H1 (cell line): ENCODE data around the gene PEAK1. TPM values are rescaled to one million over a fixed set of nuclear protein-coding genes. Genes with fewer than 3 reads are reported as not detected.

Source experiments
- CBX8 ChIP-seq: fragments of 300-800, 300-1000 bp; sonication (generic); IDR thresholded peaks from 2 replicates; pipeline ENCODE4 v1.7.1; 2016; ENCODE audit warnings: low read depth, low read length, borderline replicate concordance
- KDM5A ChIP-seq: fragments of 200-600 bp; IDR thresholded peaks from 2 replicates; pipeline ENCODE4 v1.7.1; 2012; ENCODE audit warnings: mild to moderate bottlenecking, low read length, inconsistent platforms, mixed read lengths
- NANOG ChIP-seq: IDR thresholded peaks from 2 replicates; pipeline ENCODE4 v1.6.1; 2011; ENCODE audit warnings: low read length, low read depth, mild to moderate bottlenecking, inconsistent platforms; ENCODE audit not compliant: insufficient read depth, poor library complexity, severe bottlenecking
- polyA plus RNA-seq, 7 experiments: library from polyadenylated mRNA; depleted of rRNA in 3 of 7; stranded (reverse) in 5 of 7; unstranded in 2 of 7; fragments of >200 nt in 5 of 7; fragments of 200-250 nt in 2 of 7; gene quantifications; 1 replicate in 5 of 7; 2 replicates in 1 of 7; 4 replicates in 1 of 7; pipeline versions ENCODE4 v1.2.1 to v1.2.3, GENCODE V29; 2011 to 2013; ENCODE audit warnings: missing spikeins in 2 of 7, mixed read lengths in 2 of 7
- total RNA-seq: library from RNA; stranded (reverse); fragmentation: NEBNext Ultra II Directional; extraction: Animal tissue kit (Norgen Biotek cat#: 25700); gene quantifications from 2 replicates; pipeline ENCODE4 v1.2.1, GENCODE V29; 2021
- TF ChIP-seq, protein P1 (sequence below), 3 experiments: IDR thresholded peaks; 1 replicate in 2 of 3; 2 replicates in 1 of 3; pipeline versions ENCODE4 v1.5.1 to v1.6.1; 2011; ENCODE audit warnings: low read length in 3 of 3, mild to moderate bottlenecking in 3 of 3, inconsistent platforms in 2 of 3, low read depth in 1 of 3, moderate library complexity in 1 of 3; ENCODE audit not compliant: insufficient read depth in 1 of 3; ENCODE audit errors: control extremely low read depth in 1 of 3

Gene PEAK1
- total and polyA plus RNA-seq, 2 of the 8 experiments (the other 6 are each of a cell fraction or from before 2014, with no cell fraction given): 8.8 to 44.8 TPM

DNA sequence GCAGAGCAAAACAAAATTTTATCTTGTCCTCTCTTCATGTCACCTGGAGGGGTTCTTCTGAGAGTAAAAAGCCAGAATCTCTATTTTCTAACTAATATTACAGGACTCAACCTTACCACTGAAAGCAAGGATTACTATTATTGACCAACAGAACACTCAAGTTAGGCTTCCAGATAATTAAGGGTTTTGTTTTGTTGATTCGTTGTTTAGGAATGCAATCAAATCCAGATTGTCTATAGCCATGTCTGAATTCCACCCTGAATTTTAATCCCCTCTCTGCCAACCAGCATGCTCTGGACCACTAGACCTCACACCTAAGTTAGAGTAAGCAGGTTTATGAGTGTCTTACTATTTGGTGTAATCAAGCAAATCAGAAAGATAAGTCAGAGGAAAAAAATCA lies 90.7 kb downstream of the PEAK1 start (continued):
- TF ChIP-seq, protein P1, sequence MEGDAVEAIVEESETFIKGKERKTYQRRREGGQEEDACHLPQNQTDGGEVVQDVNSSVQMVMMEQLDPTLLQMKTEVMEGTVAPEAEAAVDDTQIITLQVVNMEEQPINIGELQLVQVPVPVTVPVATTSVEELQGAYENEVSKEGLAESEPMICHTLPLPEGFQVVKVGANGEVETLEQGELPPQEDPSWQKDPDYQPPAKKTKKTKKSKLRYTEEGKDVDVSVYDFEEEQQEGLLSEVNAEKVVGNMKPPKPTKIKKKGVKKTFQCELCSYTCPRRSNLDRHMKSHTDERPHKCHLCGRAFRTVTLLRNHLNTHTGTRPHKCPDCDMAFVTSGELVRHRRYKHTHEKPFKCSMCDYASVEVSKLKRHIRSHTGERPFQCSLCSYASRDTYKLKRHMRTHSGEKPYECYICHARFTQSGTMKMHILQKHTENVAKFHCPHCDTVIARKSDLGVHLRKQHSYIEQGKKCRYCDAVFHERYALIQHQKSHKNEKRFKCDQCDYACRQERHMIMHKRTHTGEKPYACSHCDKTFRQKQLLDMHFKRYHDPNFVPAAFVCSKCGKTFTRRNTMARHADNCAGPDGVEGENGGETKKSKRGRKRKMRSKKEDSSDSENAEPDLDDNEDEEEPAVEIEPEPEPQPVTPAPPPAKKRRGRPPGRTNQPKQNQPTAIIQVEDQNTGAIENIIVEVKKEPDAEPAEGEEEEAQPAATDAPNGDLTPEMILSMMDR (IDR thresholded peaks at IDR 0.05; ENCODE audit: control extremely low read depth in 1 of 3, insufficient read depth in 1 of 3, low read depth in 1 of 3, low read length in 3 of 3): no peak
- no peak for TF ChIP-seq KDM5A
- no peak for TF ChIP-seq CBX8
- no peak for TF ChIP-seq NANOG
